Neural cell (in vitro differentiated cells): Measurements from ENCODE around the gene GPC5. TPM values are rescaled to one million over a fixed set of nuclear protein-coding genes. Genes with fewer than 3 reads are reported as not detected.
"Not testable (repeated sequence)": the region's sequence is repeated elsewhere in the genome, so short reads cannot be mapped to it uniquely, and the experiment has no call there.

Experiments
- H2AFZ ChIP-seq: fragments of 200-600, 300-800 bp; sonication (generic), shearing (Covaris generic); 2 replicates; pipeline ENCODE4 v1.6.0; 2014; ENCODE audit warnings: low read depth, mild to moderate bottlenecking, antibody characterized with exemption, low read length, moderate library complexity
- H3F3A ChIP-seq: fragments of 200-600 bp; shearing (Covaris generic); 2 replicates; pipeline ENCODE4 v1.6.1; 2016; ENCODE audit warnings: mild to moderate bottlenecking, moderate library complexity, mixed read lengths, antibody characterized with exemption, low read length; ENCODE audit not compliant: insufficient read depth, poor library complexity, severe bottlenecking
- H3K27ac ChIP-seq: fragments of 200-600, 300-800 bp; sonication (generic), shearing (Covaris generic); 2 replicates; pipeline ENCODE4 v1.5.1; 2014; ENCODE audit warnings: mild to moderate bottlenecking, low read length, moderate library complexity
- H3K27me3 ChIP-seq: fragments of 300-800, 200-600 bp; sonication (generic), shearing (Covaris generic); 2 replicates; pipeline ENCODE4 v1.6.0; 2014; ENCODE audit warnings: mild to moderate bottlenecking, low read depth, low read length, moderate library complexity; ENCODE audit not compliant: insufficient read depth
- H3K36me3 ChIP-seq: fragments of 300-800, 200-600 bp; sonication (generic), shearing (Covaris generic); 2 replicates; pipeline ENCODE4 v1.5.1; 2014; ENCODE audit warnings: mild to moderate bottlenecking, antibody characterized with exemption, low read length, moderate library complexity; ENCODE audit not compliant: insufficient read depth
- H3K4me2 ChIP-seq: fragments of 300-800, 200-600 bp; sonication (generic), shearing (Covaris generic); 2 replicates; pipeline ENCODE4 v1.6.0; 2014; ENCODE audit warnings: mild to moderate bottlenecking, low read length
- H3K4me3 ChIP-seq: fragments of 300-800, 200-600 bp; sonication (generic), shearing (Covaris generic); 2 replicates; pipeline ENCODE4 v1.5.1; 2014; ENCODE audit warnings: mild to moderate bottlenecking, low read length, moderate library complexity
- H3K79me2 ChIP-seq: fragments of 200-600 bp; shearing (Covaris generic); replicated peaks from 2 replicates; pipeline ENCODE4 v1.6.0; 2014; ENCODE audit warnings: mild to moderate bottlenecking, low read length, moderate library complexity; ENCODE audit not compliant: insufficient read depth
- H3K9ac ChIP-seq: fragments of 300-800, 200-600 bp; sonication (generic), shearing (Covaris generic); 2 replicates; pipeline ENCODE4 v1.6.1; 2016; ENCODE audit warnings: mild to moderate bottlenecking, low read length, mixed read lengths
- H3K9me2 ChIP-seq: fragments of 200-600 bp; shearing (Covaris generic); 2 replicates; pipeline ENCODE4 v1.6.1; 2016; ENCODE audit warnings: mild to moderate bottlenecking, low read length, mixed read lengths; ENCODE audit not compliant: insufficient read depth
- H3K9me3 ChIP-seq: fragments of 200-600, 300-800 bp; sonication (generic), shearing (Covaris generic); 2 replicates; pipeline ENCODE4 v1.6.1; 2016; ENCODE audit warnings: mild to moderate bottlenecking, mixed run types, low read length, moderate library complexity, mixed read lengths
- H4K20me1 ChIP-seq: fragments of 200-600 bp; shearing (Covaris generic); 2 replicates; pipeline ENCODE4 v1.6.1; 2016; ENCODE audit warnings: mild to moderate bottlenecking, mixed run types; ENCODE audit not compliant: insufficient read depth
- EP300 ChIP-seq: fragments of 450-650 bp; conservative IDR thresholded peaks from 2 replicates; pipeline ENCODE4 v1.6.1; 2014; ENCODE audit warnings: antibody characterized with exemption, mild to moderate bottlenecking, moderate library complexity; ENCODE audit not compliant: poor library complexity, severe bottlenecking
- EZH2 ChIP-seq: fragments of 200-600, 300-800 bp; shearing (Covaris generic), sonication (generic); IDR thresholded peaks from 2 replicates; pipeline ENCODE4 v1.6.1; 2014; ENCODE audit warnings: antibody characterized with exemption, low read length, borderline replicate concordance, mild to moderate bottlenecking; ENCODE audit not compliant: insufficient read depth, poor library complexity, severe bottlenecking
- MXI1 ChIP-seq: fragments of 450-650 bp; conservative IDR thresholded peaks from 2 replicates; pipeline ENCODE4 v1.6.1; 2014; ENCODE audit warnings: antibody characterized with exemption, mild to moderate bottlenecking; ENCODE audit not compliant: poor library complexity, severe bottlenecking
- POLR2AphosphoS5 ChIP-seq: IDR thresholded peaks from 2 replicates; pipeline ENCODE4 v1.6.1; 2012
- RAD21 ChIP-seq: fragments of 450-650 bp; conservative IDR thresholded peaks from 2 replicates; pipeline ENCODE4 v1.6.1; 2014; ENCODE audit warnings: antibody characterized with exemption, mild to moderate bottlenecking, moderate library complexity
- SMC3 ChIP-seq: fragments of 450-650 bp; conservative IDR thresholded peaks from 2 replicates; pipeline ENCODE4 v1.6.1; 2014; ENCODE audit warnings: antibody characterized with exemption, mild to moderate bottlenecking, moderate library complexity; ENCODE audit not compliant: poor library complexity
- TAF1 ChIP-seq: IDR thresholded peaks from 2 replicates; pipeline ENCODE4 v1.6.1; 2012; ENCODE audit warnings: low read depth
- polyA plus RNA-seq: library from polyadenylated mRNA; depleted of rRNA; stranded (reverse); fragments of >200 nt; gene quantifications from 2 replicates; pipeline ENCODE4 v1.2.3, GENCODE V29; 2014
- TF ChIP-seq, protein P1 (sequence below): IDR thresholded peaks from 2 replicates; pipeline ENCODE4 v1.6.1; 2012; ENCODE audit warnings: borderline replicate concordance
- TF ChIP-seq, protein P2 (sequence below): fragments of 450-650 bp; IDR thresholded peaks from 2 replicates; pipeline ENCODE4 v1.5.1; 2014; ENCODE audit warnings: antibody characterized with exemption, mild to moderate bottlenecking, moderate library complexity; ENCODE audit not compliant: poor library complexity, severe bottlenecking

GPC5 gene
- polyA plus RNA-seq, 1 donor from 2014 or later, result 5.0 TPM

GRCh38 chr13:91351123-91351522, 47.3 kb upstream of the GPC5 start (continued):
- TF ChIP-seq, protein P1, sequence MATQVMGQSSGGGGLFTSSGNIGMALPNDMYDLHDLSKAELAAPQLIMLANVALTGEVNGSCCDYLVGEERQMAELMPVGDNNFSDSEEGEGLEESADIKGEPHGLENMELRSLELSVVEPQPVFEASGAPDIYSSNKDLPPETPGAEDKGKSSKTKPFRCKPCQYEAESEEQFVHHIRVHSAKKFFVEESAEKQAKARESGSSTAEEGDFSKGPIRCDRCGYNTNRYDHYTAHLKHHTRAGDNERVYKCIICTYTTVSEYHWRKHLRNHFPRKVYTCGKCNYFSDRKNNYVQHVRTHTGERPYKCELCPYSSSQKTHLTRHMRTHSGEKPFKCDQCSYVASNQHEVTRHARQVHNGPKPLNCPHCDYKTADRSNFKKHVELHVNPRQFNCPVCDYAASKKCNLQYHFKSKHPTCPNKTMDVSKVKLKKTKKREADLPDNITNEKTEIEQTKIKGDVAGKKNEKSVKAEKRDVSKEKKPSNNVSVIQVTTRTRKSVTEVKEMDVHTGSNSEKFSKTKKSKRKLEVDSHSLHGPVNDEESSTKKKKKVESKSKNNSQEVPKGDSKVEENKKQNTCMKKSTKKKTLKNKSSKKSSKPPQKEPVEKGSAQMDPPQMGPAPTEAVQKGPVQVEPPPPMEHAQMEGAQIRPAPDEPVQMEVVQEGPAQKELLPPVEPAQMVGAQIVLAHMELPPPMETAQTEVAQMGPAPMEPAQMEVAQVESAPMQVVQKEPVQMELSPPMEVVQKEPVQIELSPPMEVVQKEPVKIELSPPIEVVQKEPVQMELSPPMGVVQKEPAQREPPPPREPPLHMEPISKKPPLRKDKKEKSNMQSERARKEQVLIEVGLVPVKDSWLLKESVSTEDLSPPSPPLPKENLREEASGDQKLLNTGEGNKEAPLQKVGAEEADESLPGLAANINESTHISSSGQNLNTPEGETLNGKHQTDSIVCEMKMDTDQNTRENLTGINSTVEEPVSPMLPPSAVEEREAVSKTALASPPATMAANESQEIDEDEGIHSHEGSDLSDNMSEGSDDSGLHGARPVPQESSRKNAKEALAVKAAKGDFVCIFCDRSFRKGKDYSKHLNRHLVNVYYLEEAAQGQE, result no peak
- no peak for TF ChIP-seq SMC3
- no peak for TF ChIP-seq MXI1
- no peak for TF ChIP-seq POLR2AphosphoS5

- Histone ChIP-seq H3K36me3 (peaks cover 7% of the 10 kb centered on the region), H3K9ac (no peak overlapping the region), H3K9me3 (no peaks in the 10 kb centered on the region), H3K4me2 (peak overlapping the region; percentile 25), H4K20me1 (peaks cover 12% of the 10 kb centered on the region), H2AFZ (no peak overlapping the region), H3K79me2 (peaks cover 45% of the 10 kb centered on the region), H3F3A (no peaks in the 10 kb centered on the region), H3K9me2 (no peaks in the 10 kb centered on the region), H3K27me3 (no peaks in the 10 kb centered on the region), H3K27ac (no peak overlapping the region), H3K4me3 (peak overlapping the region; percentile 14)
- TF ChIP-seq EP300 (no peak), RAD21 (no peak), SMC3 (no peak), MXI1 (no peak)
Measured at GRCh38 chr13:91351980-91352379, 46.4 kb upstream of the GPC5 start.

GRCh38 chr13:91352891-91353290, 45.5 kb upstream of the GPC5 start:
- not testable (repeated sequence) for H3K9me2 ChIP-seq, H3K4me2 ChIP-seq

DNA sequence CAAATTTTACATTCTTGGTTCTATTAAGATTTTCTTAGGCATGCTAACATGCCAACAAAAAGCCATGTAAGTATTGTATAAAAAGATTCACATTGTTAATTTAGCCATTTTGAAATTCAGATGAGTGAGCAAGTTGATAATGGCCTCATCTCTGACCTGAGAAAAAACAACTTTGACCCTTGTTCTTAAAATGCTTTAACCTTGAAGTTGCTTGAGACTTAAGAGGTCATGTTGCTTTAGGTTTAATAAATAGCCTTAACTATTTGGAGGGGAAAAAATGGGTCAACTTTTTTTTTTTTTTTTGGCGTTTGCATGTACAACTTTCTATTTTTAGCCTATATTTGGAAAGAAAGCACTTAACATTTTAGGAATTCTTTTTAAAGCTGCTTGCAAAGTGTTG, 44.9 kb upstream of the GPC5 start:
- Histone ChIP-seq H3F3A (no peaks in the 10 kb centered on the region), H3K9ac (no peak overlapping the region), H3K36me3 (peaks cover 7% of the 10 kb centered on the region), H3K27ac (no peak overlapping the region), H4K20me1 (peaks cover 12% of the 10 kb centered on the region), H3K4me2 (no peak overlapping the region), H3K9me3 (no peaks in the 10 kb centered on the region), H3K4me3 (no peak overlapping the region), H2AFZ (no peak overlapping the region), H3K27me3 (no peaks in the 10 kb centered on the region), H3K9me2 (no peaks in the 10 kb centered on the region), H3K79me2 (peaks cover 45% of the 10 kb centered on the region)
- TF ChIP-seq MXI1 (no peak), TAF1 (no peak), EZH2 (no peak), EP300 (no peak), POLR2AphosphoS5 (no peak), RAD21 (no peak), SMC3 (no peak)
- TF ChIP-seq, protein P2, sequence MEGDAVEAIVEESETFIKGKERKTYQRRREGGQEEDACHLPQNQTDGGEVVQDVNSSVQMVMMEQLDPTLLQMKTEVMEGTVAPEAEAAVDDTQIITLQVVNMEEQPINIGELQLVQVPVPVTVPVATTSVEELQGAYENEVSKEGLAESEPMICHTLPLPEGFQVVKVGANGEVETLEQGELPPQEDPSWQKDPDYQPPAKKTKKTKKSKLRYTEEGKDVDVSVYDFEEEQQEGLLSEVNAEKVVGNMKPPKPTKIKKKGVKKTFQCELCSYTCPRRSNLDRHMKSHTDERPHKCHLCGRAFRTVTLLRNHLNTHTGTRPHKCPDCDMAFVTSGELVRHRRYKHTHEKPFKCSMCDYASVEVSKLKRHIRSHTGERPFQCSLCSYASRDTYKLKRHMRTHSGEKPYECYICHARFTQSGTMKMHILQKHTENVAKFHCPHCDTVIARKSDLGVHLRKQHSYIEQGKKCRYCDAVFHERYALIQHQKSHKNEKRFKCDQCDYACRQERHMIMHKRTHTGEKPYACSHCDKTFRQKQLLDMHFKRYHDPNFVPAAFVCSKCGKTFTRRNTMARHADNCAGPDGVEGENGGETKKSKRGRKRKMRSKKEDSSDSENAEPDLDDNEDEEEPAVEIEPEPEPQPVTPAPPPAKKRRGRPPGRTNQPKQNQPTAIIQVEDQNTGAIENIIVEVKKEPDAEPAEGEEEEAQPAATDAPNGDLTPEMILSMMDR, result no peak
- TF ChIP-seq, protein P1, result no peak

More at GRCh38 chr13:91352891-91353290, 45.5 kb upstream of the GPC5 start:
- H3K9ac ChIP-seq, H3K27ac ChIP-seq, H3K36me3 ChIP-seq, H3F3A ChIP-seq, H3K27me3 ChIP-seq, H2AFZ ChIP-seq, H3K4me3 ChIP-seq, H3K9me3 ChIP-seq: not testable (repeated sequence)
- Histone ChIP-seq H4K20me1 (peaks cover 12% of the 10 kb centered on the region), H3K79me2 (peaks cover 45% of the 10 kb centered on the region)
